Measurements from ENCODE around the gene RALY.

RALY gene

GRCh38 chr20:34099675-34100074 lies 106.0 kb downstream of the RALY start:
- Histone ChIP-seq H3K9ac (ENCODE audit: low read length) (no peak overlapping the region), H3K4me3 (ENCODE audit: low read length) (no peak overlapping the region), H3K27ac (ENCODE audit: low read length) (no peak overlapping the region), H3K27me3 (ENCODE audit: control insufficient read depth, insufficient read depth, low read length) (no peaks in the 10 kb centered on the region), H3K4me1 (ENCODE audit: control insufficient read depth, low read depth, low read length) (no peaks in the 10 kb centered on the region), H3K36me3 (ENCODE audit: control insufficient read depth, low read depth, low read length) (peaks cover 98% of the 10 kb centered on the region), H3K9me3 (ENCODE audit: control insufficient read depth, low read depth, low read length) (no peaks in the 10 kb centered on the region)

DNA sequence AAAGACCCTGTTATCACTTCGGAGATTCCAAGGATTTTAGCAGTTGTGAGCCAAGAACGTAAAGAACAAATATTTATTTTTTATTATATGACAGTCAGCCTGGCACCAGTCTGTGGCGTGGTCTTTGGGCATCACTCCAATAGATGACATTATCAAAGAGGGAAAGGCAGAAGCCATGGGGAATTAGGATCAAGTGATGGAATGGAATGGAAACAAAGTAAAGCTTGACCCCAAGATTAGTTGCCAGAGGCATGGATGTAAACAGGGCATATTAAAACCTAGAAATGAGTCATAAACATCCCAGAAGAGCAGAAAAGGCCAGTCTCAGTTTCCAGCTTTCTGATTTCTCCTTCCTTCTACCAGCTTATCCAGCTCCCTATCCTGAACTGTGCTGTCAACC lies 106.9 kb downstream of the RALY start:
- Histone ChIP-seq H3K27ac (ENCODE audit: low read length) (no peak overlapping the region), H3K27me3 (ENCODE audit: control insufficient read depth, insufficient read depth, low read length) (no peaks in the 10 kb centered on the region), H3K4me3 (ENCODE audit: low read length) (no peak overlapping the region)

DNA sequence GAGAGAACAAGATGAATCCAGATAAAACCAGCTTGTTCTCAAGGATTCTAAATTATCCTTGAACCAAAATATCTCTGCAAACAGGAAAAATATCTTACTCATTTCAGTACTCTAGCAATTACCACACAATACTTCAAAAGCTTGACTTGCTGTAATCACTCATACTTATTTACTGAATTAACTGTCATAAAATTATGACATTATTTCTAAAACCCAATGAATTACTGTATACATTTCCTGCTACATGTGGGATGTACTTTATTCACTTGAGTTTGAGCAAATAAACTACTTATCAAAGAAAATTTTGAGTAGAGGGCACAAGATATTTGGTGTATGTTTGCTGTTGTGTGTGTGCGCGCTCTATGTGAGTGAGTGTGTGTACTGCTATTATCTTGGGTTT lies 108.6 kb downstream of the RALY start:
- Histone ChIP-seq H3K36me3 (ENCODE audit: control insufficient read depth, low read depth, low read length) (peaks cover 85% of the 10 kb centered on the region), H3K27me3 (ENCODE audit: control insufficient read depth, insufficient read depth, low read length) (no peaks in the 10 kb centered on the region), H3K9ac (ENCODE audit: low read length) (no peak overlapping the region), H3K4me1 (ENCODE audit: control insufficient read depth, low read depth, low read length) (no peaks in the 10 kb centered on the region), H3K9me3 (ENCODE audit: control insufficient read depth, low read depth, low read length) (no peaks in the 10 kb centered on the region), H3K27ac (ENCODE audit: low read length) (no peak overlapping the region), H3K4me3 (ENCODE audit: low read length) (no peak overlapping the region)

More for the DNA sequence above, 106.9 kb downstream of the RALY start:
- Histone ChIP-seq H3K4me1 (ENCODE audit: control insufficient read depth, low read depth, low read length) (no peaks in the 10 kb centered on the region), H3K9me3 (ENCODE audit: control insufficient read depth, low read depth, low read length) (no peaks in the 10 kb centered on the region), H3K9ac (ENCODE audit: low read length) (no peak overlapping the region), H3K36me3 (ENCODE audit: control insufficient read depth, low read depth, low read length) (peaks cover 98% of the 10 kb centered on the region)

DNA sequence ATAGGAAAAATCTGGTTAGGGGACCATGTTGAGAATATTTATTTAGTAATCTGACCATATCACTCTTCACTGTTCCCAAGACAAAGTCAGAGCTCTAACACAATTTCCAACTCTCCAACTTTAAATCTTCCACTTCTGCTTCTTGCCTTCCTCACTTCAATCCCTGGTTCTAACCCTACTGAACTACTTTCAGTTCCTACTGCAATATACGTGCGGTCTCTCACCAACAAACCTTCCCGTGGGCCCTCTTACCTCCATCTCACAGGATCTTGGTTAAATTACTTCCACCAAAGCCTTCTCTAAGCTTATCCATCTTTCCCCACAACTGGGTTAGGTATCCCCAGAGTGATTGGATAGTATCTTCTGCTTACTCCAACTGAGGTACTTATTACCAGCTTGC lies 110.3 kb downstream of the RALY start:
- Histone ChIP-seq H3K27ac (ENCODE audit: low read length) (no peak overlapping the region), H3K4me1 (ENCODE audit: control insufficient read depth, low read depth, low read length) (peaks cover 4% of the 10 kb centered on the region)

DNA sequence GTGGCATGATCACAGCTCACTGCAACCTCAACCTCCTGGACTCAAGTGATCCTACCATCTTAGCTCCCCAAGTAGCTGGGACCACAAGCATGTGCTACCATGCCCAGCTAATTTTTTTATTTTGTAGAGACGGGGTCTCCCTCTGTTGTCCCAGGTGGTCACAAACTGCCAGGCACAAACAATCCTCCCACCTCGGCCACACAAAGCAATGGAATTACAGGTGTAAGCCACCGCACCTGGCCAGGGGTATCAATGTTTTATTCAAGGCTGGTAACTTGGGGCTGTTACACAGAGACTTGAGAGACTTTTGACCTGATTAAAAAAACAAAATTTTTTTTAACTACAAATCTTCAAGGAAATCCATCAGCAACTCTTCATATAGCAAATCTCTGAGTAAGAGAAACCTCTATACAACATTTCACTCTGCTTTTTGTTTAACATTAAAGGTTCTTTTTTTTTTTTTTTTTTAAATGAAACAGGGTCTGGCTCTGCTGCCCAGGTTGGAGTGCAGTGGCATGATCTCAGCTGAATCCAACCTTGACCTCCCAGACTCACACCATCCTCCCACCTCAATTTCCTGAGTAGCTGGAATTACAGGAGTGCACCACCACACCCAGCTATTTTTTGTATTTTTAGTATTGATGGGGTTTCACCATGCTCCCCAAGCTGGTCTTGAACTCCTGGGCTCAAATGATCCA lies 112.4 kb downstream of the RALY start:
- no peaks in the 10 kb centered on the region for H3K27me3 ChIP-seq (ENCODE audit: control insufficient read depth, insufficient read depth, low read length)
- no peaks in the 10 kb centered on the region for H3K9me3 ChIP-seq (ENCODE audit: control insufficient read depth, low read depth, low read length)
- no peak overlapping the region for H3K27ac ChIP-seq (ENCODE audit: low read length)
- peaks cover 67% of the 10 kb centered on the region for H3K36me3 ChIP-seq (ENCODE audit: control insufficient read depth, low read depth, low read length)
- no peak overlapping the region for H3K9ac ChIP-seq (ENCODE audit: low read length)
- peaks cover 11% of the 10 kb centered on the region for H3K4me1 ChIP-seq (ENCODE audit: control insufficient read depth, low read depth, low read length)
- H3K4me3 ChIP-seq (ENCODE audit: low read length), result no peak overlapping the region

More for the DNA sequence above, 110.3 kb downstream of the RALY start:
- H3K9me3 ChIP-seq (ENCODE audit: control insufficient read depth, low read depth, low read length), result no peaks in the 10 kb centered on the region
- no peaks in the 10 kb centered on the region for H3K27me3 ChIP-seq (ENCODE audit: control insufficient read depth, insufficient read depth, low read length)
- H3K9ac ChIP-seq (ENCODE audit: low read length), result no peak overlapping the region
- H3K4me3 ChIP-seq (ENCODE audit: low read length), result no peak overlapping the region
- peaks cover 79% of the 10 kb centered on the region for H3K36me3 ChIP-seq (ENCODE audit: control insufficient read depth, low read depth, low read length)

DNA sequence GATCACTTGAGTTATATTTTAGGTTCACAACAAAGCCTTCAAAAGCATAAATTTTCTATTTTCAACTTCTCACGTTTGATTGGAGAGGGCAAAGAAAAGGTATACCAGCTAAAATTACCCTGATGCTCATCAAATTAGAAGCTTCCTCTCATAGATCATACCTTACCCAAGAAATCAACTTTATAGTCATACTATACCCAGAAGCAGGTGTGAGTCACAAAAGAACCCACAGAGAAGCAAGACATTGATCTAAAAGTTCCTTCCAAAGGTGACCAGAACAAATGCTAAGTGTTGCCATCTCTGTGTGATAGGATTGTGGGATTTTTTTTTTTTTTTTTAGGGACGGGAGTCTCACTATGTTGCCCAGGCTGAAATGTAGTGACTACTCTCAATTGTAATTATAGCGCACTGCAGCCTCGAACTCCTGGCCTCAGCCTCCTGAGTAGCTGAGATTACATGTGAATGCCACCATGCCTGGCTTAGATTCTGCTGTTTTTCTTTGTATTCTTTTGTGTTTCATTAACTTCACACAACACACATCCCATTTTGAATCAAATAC lies 115.0 kb downstream of the RALY start:
- H3K27me3 ChIP-seq (ENCODE audit: control insufficient read depth, insufficient read depth, low read length), result no peaks in the 10 kb centered on the region
- H3K27ac ChIP-seq (ENCODE audit: low read length), result no peak overlapping the region
- no peak overlapping the region for H3K9ac ChIP-seq (ENCODE audit: low read length)
- peaks cover 42% of the 10 kb centered on the region for H3K36me3 ChIP-seq (ENCODE audit: control insufficient read depth, low read depth, low read length)
- H3K4me1 ChIP-seq (ENCODE audit: control insufficient read depth, low read depth, low read length), result peaks cover 11% of the 10 kb centered on the region
- no peaks in the 10 kb centered on the region for H3K9me3 ChIP-seq (ENCODE audit: control insufficient read depth, low read depth, low read length)
- H3K4me3 ChIP-seq (ENCODE audit: low read length), result no peak overlapping the region

GRCh38 chr20:34109442-34109841 lies 115.7 kb downstream of the RALY start:
- Histone ChIP-seq H3K4me1 (ENCODE audit: control insufficient read depth, low read depth, low read length) (peaks cover 11% of the 10 kb centered on the region), H3K36me3 (ENCODE audit: control insufficient read depth, low read depth, low read length) (peaks cover 34% of the 10 kb centered on the region), H3K4me3 (ENCODE audit: low read length) (peak overlapping the region; percentile 12), H3K9ac (ENCODE audit: low read length) (no peak overlapping the region), H3K27ac (ENCODE audit: low read length) (no peak overlapping the region), H3K9me3 (ENCODE audit: control insufficient read depth, low read depth, low read length) (no peaks in the 10 kb centered on the region), H3K27me3 (ENCODE audit: control insufficient read depth, insufficient read depth, low read length) (no peaks in the 10 kb centered on the region)

DNA sequence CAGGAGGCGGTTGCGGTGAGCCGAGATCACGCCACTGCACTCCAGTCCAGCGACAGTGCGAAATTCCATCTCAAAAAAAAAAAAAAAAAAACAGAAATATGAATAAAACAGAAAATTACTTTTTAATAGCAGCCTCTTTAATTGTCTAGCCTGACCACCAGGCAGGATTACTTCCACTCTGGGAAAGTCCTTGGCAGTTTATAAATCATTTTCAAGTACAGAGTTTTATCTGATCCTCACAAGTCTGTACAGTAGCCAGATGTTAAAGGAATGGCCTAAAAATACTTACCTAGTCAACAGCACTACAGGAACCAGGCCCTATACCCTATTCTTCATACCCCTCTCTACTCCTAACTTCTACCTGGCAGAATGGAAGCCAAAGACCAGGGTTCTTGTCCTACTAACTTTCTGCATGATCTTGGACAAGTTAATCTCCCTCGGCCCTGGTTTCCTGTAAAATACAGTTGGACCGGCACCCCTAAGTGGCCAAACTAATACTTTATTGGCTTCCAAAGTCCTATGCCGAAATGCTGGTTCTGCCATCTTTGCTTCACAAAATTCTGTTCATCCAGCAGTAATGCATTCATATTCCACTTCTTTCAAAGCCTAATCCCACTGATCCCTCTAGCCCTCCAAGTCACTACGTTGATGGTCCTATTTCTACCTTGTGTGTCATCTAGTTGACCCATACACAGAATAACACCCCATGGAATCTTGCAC lies 116.5 kb downstream of the RALY start:
- Histone ChIP-seq H3K9me3 (ENCODE audit: control insufficient read depth, low read depth, low read length) (no peaks in the 10 kb centered on the region), H3K36me3 (ENCODE audit: control insufficient read depth, low read depth, low read length) (peaks cover 27% of the 10 kb centered on the region), H3K4me3 (ENCODE audit: low read length) (peak overlapping the region; percentile 92), H3K9ac (ENCODE audit: low read length) (peak overlapping the region; percentile 98), H3K27ac (ENCODE audit: low read length) (no peak overlapping the region), H3K4me1 (ENCODE audit: control insufficient read depth, low read depth, low read length) (peaks cover 11% of the 10 kb centered on the region), H3K27me3 (ENCODE audit: control insufficient read depth, insufficient read depth, low read length) (no peaks in the 10 kb centered on the region)

DNA sequence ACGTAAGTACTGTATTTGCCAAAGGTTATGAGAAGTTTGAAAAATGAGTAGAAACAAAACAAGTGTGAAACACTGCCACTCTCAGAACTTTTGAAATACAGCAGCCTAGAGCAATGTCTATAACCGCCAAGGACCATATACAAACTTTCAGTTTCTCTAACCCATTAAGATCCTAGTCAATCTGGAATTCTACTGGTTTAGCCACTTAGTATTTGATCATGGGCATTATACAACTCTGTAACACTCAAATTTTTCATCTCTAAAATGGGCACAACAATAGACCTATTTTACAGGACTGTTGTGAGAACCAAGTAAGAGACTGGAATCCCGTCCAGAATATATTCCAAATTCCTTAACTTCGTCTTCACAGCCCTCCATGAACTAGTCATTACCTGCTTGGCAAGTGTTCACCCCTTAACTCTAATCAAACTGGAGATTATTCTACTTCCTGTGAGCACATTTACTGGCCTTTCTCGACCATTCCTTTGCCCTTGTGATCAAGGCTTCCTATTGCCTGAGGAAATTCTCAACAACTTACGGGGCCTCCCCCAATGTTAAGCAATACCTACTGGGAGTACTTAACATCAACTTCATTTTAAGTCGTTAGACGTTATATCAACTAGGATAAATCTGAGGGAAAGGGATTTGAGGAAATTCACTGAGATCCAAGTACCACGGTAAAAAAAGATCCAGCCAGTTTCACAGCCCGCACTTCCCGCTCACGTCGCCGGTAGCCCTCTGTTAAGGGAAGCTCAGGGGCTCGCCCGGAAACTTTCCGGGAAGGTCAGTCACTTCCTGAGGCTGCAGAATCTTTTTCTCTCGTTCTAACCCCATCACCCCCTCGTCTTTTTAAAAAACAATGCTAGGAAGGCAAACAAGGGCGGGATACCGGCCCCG lies 117.3 kb downstream of the RALY start:
- peak overlapping the region; percentile 92 for H3K4me3 ChIP-seq (ENCODE audit: low read length)
- peaks cover 21% of the 10 kb centered on the region for H3K36me3 ChIP-seq (ENCODE audit: control insufficient read depth, low read depth, low read length)
- H3K4me1 ChIP-seq (ENCODE audit: control insufficient read depth, low read depth, low read length), result peaks cover 11% of the 10 kb centered on the region
- H3K27me3 ChIP-seq (ENCODE audit: control insufficient read depth, insufficient read depth, low read length), result no peaks in the 10 kb centered on the region
- H3K9me3 ChIP-seq (ENCODE audit: control insufficient read depth, low read depth, low read length), result no peaks in the 10 kb centered on the region
- H3K9ac ChIP-seq (ENCODE audit: low read length), result peak overlapping the region; percentile 98
- H3K27ac ChIP-seq (ENCODE audit: low read length), result peak overlapping the region; percentile 94

DNA sequence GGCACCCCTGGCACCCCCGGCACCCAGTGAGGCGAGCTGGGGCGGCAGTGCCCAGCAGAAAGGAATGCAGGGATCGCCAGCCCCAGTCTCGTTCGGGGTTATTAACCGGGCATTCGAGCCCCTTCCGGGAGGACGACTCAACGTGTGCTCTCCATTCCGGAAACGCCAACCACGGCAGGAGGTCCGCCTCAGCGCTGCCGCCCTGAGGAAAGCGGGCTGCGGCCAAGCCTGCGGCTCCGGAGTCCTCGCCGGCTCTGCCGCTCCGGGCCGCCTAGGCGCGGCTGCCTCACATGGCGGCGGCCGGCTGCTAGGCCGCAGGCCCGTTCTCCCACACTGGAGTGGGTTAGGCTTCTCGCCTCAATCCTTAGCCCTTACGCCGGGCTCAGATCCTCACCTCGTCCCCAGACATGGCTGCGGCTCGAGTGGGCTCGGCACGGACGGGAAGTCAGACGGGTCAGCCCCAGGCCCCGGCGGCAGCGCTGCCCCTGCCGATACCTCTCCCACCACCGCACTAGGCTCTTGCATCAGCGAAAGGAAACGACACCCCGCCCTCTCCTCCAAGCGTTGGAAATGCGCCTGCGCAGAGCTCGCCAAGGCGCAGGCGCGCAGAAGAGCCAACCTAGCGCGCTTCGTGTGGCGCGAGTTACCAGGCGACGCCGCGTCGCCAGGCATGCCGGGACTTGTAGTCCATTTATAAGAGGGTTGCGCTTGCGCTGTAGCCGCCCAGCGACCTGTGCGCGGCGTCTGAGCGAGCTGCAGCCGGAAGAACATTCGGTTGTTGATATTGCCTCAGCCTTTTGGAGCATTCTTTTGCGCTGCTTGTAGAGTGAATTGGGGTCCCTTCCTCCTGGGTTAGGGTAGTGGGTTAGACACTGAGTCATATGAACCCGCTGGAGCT lies 118.2 kb downstream of the RALY start, which contains the start of gene EIF2S2:
TSS of gene EIF2S2 (minus strand) at position 542 of the 898 bp plus-strand sequence. CDS start at position 409, 133 bp downstream.
- Histone ChIP-seq H3K9me3 (ENCODE audit: control insufficient read depth, low read depth, low read length) (no peaks in the 10 kb centered on the region), H3K36me3 (ENCODE audit: control insufficient read depth, low read depth, low read length) (peaks cover 21% of the 10 kb centered on the region), H3K27me3 (ENCODE audit: control insufficient read depth, insufficient read depth, low read length) (no peaks in the 10 kb centered on the region), H3K9ac (ENCODE audit: low read length) (peak within 1 kb of the TSS; percentile 98), H3K27ac (ENCODE audit: low read length) (peak within 1 kb of the TSS; percentile 94), H3K4me3 (ENCODE audit: low read length) (peak within 1 kb of the TSS; percentile 92), H3K4me1 (ENCODE audit: control insufficient read depth, low read depth, low read length) (peaks cover 11% of the 10 kb centered on the region)

All from iPS-18a (cell line).